Stimulated activated effector memory CD8-positive, alpha-beta T cell treated with anti-CD3 and anti-CD28 coated beads, Interleukin-12 subunit alpha, Interleukin-12 subunit beta, amount 100 ng/mL, for 72 hours (primary cell): ENCODE measurements around the gene NMNAT2.
"Not testable (repeated sequence)": the region's sequence is repeated elsewhere in the genome, so short reads cannot be mapped to it uniquely, and the experiment has no call there.

ENCODE experiments used
- ATAC-seq: fragments of 150-1000 bp; cut with Tn5 transposase; 2 replicates; pipeline ENCODE4 v1.10.0; 2021
- DNase-seq, 2 donors: peaks; one replicate each; pipeline ENCODE4 v3.0.0; 2021 to 2022; ENCODE audit warnings: low spot score in 2 of 2
- H3K27ac Mint-ChIP-seq: one replicate; pipeline ENCODE4 v1.8.0; 2022; ENCODE audit warnings: mild to moderate bottlenecking, mixed read lengths
- H3K36me3 Mint-ChIP-seq: one replicate; pipeline ENCODE4 v1.8.0; 2022; ENCODE audit warnings: mild to moderate bottlenecking, mixed read lengths
- H3K4me1 Mint-ChIP-seq: one replicate; pipeline ENCODE4 v1.8.0; 2022; ENCODE audit warnings: mixed read lengths
- H3K4me3 Mint-ChIP-seq: one replicate; pipeline ENCODE4 v1.8.0; 2022; ENCODE audit warnings: mild to moderate bottlenecking, mixed read lengths
- H3K9me3 Mint-ChIP-seq: one replicate; pipeline ENCODE4 v1.8.0; 2022; ENCODE audit warnings: mixed read lengths

NMNAT2 gene

DNA sequence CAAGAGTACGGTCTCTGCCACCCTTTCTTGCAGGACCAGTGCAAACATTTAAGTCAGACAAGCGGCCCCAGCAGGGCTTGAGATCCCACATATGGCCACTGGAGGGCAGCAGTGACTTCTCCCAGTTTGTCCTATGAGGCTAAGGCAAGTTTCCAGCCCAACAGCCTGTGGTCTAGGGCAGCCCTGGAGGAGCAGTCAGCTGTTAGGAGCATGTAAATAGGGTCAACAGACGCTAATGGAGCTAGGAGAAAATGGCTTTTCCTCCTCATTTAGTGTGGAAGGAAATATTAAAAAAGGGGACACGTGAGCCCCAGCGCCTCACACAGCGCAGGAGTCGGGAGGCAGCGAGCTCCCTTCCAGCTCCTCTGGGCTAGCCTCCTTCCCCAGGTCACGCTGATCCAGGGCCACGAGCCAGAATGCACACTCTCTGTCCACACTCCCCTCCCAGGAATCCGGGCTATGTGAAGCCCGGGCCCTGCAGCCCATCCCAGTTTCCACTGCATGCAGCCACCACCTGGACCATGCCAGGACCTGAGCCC, 136.6 kb downstream of the NMNAT2 start:
- Mint-ChIP-seq H3K36me3 (no peaks in the 10 kb centered on the region), H3K9me3 (no peaks in the 10 kb centered on the region), H3K4me3 (no peak overlapping the region), H3K4me1 (no peaks in the 10 kb centered on the region), H3K27ac (no peak overlapping the region)
- DNase-seq (peak; percentile 46 to 81), ATAC-seq (peak; percentile 68)

DNA sequence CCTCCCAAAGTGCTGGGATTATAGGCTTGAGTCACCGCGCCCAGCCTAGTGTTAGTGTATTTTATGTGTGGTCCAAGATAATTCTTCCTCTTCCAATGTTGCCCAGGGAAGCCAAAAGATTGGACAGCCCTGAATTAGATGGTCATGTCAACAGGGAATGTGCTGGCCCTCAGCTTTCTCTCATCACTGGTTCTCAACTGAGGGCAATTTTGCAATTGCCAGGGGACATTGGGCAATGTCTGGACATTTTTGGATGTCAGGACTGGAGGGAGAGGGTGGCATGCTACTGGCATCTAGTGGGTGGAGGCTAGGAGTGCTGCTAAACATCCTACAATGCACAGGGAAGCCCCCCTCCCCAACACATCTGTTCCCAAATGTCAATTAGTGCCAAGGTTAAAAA, 137.1 kb downstream of the NMNAT2 start:
- DNase-seq = no peak
- Mint-ChIP-seq H3K4me3 (no peak overlapping the region), H3K36me3 (no peaks in the 10 kb centered on the region), H3K27ac (no peak overlapping the region), H3K9me3 (no peaks in the 10 kb centered on the region), H3K4me1 (no peaks in the 10 kb centered on the region)
- no peak for ATAC-seq

DNA sequence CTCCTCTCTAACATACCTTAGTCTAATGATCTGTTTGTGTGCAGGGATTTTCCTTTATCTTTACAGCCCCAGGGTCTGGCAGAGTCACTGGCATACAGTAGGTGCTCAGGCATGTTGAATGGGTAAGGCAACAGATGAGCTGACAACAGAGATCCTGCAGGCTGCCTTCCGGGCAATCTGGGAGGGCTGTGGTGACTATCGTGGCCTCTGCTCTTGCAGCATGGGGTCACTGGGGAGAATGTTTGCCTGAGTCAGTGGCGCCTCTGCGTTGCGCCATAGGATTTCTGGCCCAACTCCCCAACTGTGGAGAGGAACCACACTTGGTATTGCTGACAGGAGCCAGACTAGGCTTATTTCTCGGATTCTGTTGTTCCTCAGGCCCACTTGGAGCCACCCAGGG, 138.3 kb downstream of the NMNAT2 start:
- Mint-ChIP-seq H3K9me3 (no peaks in the 10 kb centered on the region), H3K4me3 (no peak overlapping the region), H3K27ac (no peak overlapping the region), H3K36me3 (no peaks in the 10 kb centered on the region), H3K4me1 (no peaks in the 10 kb centered on the region)
- ATAC-seq = no peak
- DNase-seq = no peak

DNA sequence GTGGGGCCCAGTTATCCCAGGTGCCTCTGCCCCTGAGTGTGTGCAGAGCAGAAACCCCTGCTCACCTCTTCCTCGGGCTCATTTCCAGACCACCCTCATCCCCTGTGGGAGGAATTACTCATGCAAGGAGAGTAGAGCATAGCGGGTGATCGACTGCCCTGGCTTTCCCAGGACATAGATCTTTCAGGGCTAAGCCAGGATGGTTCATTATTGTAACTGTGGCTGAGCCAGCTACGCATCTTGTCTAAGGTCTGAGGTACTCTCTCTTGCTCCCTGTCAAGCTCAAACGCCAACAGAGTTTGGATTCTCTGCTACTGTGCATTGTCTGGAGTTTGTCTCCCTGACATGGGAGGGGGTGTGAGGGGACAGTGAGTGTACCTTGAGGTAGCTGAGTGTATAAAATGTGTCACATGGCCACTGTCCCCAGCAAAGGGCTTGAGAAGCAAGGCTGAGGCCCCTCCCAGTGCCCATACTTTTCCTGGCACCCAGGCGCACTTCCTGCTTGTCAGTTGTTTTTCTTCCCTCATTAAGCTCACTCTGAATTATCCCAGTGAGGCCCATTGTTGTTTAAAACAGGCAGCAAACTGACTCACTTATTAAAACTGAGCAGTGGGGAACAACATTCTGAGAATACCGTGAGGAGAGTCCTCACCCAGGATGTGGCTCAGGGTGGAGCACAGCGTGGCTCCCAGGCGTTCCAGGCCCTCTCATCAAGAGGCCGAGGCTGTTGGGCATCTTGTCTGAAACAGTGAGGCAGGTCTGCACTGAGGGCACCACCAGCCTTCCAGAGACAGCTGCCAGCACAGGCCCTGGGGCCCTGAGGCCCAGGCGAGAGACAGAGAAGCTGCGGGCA, 139.2 kb downstream of the NMNAT2 start:
- no peaks in the 10 kb centered on the region for H3K9me3 Mint-ChIP-seq
- H3K36me3 Mint-ChIP-seq = no peaks in the 10 kb centered on the region
- H3K4me1 Mint-ChIP-seq = no peaks in the 10 kb centered on the region
- H3K27ac Mint-ChIP-seq = no peak overlapping the region
- H3K4me3 Mint-ChIP-seq = no peak overlapping the region
- DNase-seq (no peak), ATAC-seq (no peak)

DNA sequence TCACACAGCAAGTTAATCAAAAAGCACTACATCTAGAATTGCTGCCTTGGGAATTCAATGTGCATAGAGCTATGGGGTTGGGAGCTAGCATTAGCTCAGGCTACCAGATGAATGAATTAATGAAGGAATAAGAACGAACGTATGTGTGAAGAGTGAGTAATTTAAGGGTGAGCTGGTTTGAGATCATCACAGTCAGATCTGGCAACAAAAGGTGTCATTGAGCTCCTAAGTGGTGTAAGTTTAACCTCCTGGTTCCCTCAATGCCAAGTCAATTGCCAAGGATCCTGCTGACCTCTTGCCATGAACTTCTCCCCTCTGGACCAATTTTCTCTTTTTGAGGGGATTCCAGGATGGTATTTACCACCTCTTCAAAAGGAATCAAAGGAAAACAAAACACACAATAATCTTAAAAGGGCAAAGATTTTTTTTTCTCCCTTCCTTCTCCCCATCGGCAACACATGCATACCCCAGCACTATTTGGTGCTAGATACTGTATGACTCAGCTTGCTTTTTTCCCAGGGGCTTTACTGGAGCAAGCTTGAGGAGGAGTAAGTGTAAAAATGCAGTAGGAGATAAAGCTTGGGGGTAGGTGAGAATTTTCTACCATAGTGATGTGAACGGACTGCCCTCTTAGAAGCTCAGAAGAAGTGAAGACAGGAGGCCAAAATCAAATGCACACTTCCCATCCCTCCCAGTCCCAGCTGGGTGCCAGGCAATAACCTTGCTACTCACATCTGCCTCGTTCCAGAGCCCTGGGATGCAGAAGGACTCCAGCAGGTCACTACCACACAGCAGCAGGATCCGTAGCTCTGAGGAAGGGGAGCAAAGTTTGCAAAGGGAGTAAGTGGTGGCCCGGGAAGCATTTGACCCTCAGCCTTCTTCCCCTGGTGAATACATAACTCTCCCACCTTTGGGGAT, 140.1 kb downstream of the NMNAT2 start:
- no peaks in the 10 kb centered on the region for H3K36me3 Mint-ChIP-seq
- H3K27ac Mint-ChIP-seq = no peak overlapping the region
- no peak for DNase-seq
- H3K9me3 Mint-ChIP-seq = no peaks in the 10 kb centered on the region
- H3K4me1 Mint-ChIP-seq = no peaks in the 10 kb centered on the region
- H3K4me3 Mint-ChIP-seq = no peak overlapping the region
- no peak for ATAC-seq

DNA sequence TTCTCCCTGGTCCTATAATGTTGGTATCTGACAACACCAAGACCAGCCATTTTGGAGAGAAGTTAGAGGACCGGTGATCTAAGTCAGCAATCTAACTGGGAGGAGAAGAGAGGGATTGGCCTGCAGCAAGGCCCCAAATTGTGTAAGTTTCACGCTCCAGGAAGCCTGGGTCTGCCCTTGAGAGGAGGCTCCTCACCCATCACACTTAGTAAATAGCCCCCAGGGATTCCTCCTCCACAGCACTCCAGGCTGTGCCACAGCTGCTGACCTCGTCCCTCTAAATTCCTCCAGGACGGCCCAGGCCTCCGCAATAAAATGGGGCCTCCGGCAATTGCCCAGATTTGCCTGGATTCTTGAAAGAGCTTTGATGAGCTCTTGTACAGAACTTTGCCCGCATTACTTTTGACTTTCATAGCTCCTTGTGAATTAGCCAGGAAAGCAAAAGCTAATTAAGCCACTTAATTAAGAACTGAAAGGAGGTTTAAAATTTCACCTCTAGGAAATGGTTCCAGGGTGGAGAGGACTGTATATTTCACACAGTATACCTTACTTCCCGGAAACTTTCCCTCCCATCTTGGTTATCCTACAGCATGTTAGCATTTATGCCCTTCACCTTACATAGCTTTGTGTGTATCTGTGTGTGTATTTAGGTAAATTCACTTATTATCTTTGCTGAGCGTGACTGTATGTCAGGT, 141.6 kb downstream of the NMNAT2 start:
- Mint-ChIP-seq H3K36me3 (no peaks in the 10 kb centered on the region), H3K9me3 (no peaks in the 10 kb centered on the region), H3K4me1 (no peaks in the 10 kb centered on the region), H3K4me3 (no peak overlapping the region), H3K27ac (no peak overlapping the region)
- ATAC-seq (no peak), DNase-seq (no peak)

DNA sequence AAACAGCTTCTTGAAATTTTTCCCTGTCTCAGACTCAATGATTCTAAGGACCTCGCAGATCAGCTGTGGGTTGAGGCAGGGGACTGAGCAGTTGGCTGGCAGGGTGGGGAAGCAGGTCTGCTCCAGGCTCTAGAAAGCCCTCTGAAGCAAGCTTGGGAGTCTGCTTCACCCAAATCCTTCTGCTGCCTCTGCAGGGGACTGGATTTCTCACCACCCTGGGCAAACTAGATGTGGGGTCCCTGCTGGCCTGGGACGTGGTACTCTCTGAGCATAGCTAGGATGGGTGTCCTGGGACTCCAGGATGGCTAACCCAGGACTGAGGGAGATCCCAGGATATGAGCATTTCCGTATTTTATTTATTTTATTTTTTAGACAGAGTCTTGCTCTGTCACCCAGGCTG, 142.9 kb downstream of the NMNAT2 start:
- no peak for DNase-seq
- Mint-ChIP-seq H3K36me3 (no peaks in the 10 kb centered on the region), H3K9me3 (no peaks in the 10 kb centered on the region), H3K4me3 (no peak overlapping the region), H3K4me1 (no peaks in the 10 kb centered on the region), H3K27ac (no peak overlapping the region)
- ATAC-seq = no peak

DNA sequence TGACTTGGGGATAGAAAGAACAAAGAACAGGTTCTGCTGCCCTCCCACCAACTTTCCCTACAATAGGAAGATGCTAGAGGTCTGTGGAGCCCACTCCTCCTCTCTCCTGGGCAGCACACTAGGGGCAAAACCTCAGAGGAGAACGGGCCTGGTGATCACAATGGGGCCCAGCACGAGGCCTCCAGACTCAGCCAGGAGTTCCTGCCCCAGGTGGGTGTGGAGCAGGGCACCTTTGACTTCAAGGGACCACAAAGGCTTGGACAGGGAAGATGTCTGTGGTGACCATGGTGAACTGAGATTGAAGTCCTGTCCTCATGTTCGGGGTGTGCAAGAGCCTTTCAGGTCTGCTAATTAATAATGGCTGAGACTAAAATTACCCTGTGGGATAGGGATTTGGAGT, 143.3 kb downstream of the NMNAT2 start:
- H3K9me3 Mint-ChIP-seq = no peaks in the 10 kb centered on the region
- no peaks in the 10 kb centered on the region for H3K4me1 Mint-ChIP-seq
- H3K4me3 Mint-ChIP-seq = no peak overlapping the region
- H3K36me3 Mint-ChIP-seq = no peaks in the 10 kb centered on the region
- DNase-seq = no peak
- no peak overlapping the region for H3K27ac Mint-ChIP-seq
- no peak for ATAC-seq

DNA sequence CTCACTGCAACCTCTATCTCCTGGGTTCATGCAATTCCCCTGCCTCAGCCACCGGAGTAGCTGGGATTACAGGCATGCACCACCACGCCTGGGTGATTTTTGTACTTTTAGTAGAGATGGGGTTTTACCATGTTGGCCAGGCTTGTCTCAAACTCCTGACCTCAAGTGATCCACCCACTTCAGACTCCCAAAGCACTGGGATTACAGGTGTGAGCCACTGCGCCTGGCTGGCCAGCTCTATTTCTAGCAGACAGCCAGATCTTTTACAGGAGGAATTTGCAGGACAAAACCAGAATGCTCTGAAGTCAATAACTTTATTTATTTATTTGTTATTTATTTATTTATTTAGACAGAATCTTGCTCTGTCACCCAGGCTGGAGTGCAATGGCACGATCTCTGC, 144.2 kb downstream of the NMNAT2 start:
- H3K27ac Mint-ChIP-seq, H3K36me3 Mint-ChIP-seq, H3K4me3 Mint-ChIP-seq, DNase-seq, H3K4me1 Mint-ChIP-seq, H3K9me3 Mint-ChIP-seq, ATAC-seq: not testable (repeated sequence)

DNA sequence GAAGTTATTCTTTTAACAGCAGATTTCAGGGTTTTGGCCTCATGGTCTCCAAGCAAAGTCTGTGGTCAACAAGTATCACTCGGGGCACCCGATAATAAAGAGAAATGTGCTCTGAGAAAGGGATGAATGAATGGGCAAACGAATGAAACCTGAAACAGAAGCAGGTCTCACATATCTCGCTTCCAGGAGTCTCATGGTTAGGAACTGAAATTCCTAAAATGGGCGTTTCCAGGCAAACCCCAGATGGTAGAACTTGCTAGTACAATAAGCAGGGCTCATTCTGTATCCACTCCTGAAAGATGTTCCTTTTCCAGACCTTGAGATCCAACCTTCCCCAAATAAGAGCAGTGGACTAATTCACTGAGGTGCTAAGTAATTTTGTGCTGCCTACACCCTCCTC, 144.9 kb downstream of the NMNAT2 start:
- Mint-ChIP-seq H3K9me3 (no peaks in the 10 kb centered on the region), H3K27ac (no peak overlapping the region)

DNA sequence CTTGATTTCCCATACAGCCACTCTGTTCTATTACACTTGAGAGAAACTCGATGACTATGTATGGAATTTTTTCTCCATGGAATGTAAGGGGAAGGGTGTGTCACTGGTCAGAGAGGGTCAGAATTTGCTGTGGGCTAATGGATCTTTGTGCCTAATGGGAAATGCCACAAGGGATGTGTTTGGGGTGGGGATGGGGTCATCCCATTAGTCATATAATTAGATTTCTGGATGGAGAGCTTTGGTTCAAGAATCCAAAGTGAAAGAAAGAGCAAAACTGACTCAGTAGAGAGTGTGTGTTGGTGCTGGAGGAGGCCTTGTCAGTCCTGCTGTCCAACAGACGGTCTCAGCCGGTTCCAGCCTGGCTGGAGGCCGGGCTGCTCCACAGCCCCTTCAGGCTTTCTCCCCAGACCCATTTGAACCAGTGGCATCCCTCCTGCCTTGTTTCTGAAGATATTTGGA, 145.8 kb downstream of the NMNAT2 start:
- no peak overlapping the region for H3K4me3 Mint-ChIP-seq
- no peak overlapping the region for H3K27ac Mint-ChIP-seq
- H3K9me3 Mint-ChIP-seq = no peaks in the 10 kb centered on the region
- ATAC-seq (no peak), DNase-seq (no peak)
- H3K4me1 Mint-ChIP-seq = no peaks in the 10 kb centered on the region
- H3K36me3 Mint-ChIP-seq = no peaks in the 10 kb centered on the region

More for the DNA sequence above, 144.9 kb downstream of the NMNAT2 start:
- H3K4me1 Mint-ChIP-seq = no peaks in the 10 kb centered on the region
- no peak overlapping the region for H3K4me3 Mint-ChIP-seq
- H3K36me3 Mint-ChIP-seq = no peaks in the 10 kb centered on the region
- ATAC-seq (no peak), DNase-seq (no peak)

DNA sequence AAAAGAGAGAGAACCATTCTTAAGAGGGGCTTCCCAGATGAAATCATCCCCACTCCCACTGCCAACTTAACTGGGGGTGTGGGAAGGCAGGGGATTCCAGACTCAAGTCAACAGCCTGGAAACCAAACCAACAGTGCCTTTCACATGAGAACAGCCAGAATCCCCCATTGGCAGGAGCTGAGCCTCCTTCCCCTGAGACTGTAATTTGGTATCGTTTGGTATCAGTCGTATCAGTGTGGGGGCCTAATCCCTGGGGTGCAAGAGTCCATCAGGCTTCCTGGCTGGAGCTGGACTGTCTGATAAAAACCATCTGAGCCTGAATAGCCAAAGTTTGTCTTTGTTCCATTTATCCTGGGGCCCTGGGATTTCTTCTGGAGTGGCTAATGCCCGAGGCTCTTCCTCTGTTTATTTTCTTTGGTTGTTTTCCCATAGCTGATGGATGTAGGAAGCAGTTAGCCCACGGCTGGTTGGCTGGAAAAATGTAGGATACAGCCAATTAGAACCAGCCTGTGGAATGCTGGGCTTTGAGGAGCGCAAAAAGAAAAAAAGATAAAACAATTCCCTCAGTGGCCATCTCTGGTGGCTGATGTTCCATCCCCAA, 147.5 kb downstream of the NMNAT2 start:
- Mint-ChIP-seq H3K9me3 (no peaks in the 10 kb centered on the region), H3K4me3 (no peak overlapping the region), H3K27ac (no peak overlapping the region), H3K36me3 (no peaks in the 10 kb centered on the region), H3K4me1 (no peaks in the 10 kb centered on the region)
- DNase-seq = no peak
- ATAC-seq = no peak

DNA sequence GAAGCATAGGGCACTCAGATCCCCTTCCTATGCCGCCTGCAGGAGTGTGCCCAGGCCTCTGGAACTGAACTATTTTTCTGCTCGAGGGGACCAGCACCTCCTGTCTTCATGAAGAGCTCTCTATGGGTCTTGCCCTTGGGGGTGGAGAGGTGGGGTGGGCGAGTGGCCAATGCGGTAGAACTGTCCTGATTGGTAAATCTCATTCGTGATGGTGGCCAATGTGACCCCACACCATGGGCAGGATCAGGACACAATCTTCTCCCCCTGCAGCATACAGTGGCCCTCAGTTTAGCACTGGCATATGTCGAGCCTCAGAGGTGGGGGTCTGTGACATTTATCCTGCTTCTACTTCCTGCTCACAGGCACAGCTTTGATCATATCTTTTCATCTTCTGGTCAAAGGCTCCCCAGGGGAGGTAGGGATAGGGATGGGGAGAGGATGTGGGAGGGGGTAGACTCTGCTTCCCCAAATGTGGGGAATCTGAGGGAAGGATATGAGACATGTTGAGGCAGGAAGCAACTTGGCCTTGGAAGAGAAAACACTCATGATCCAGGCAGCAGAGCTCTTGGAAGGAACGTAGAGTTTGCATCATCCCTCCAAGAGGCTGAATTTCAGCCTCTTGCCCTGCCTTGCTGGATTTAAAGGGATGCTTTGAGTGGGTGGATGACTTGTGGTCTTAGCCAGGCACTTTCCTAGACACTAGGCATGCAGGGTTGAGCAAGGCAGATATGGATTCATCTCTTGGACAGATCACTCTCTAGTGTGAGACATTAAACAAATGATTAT, 150.3 kb downstream of the NMNAT2 start:
- H3K36me3 Mint-ChIP-seq = no peaks in the 10 kb centered on the region
- no peaks in the 10 kb centered on the region for H3K9me3 Mint-ChIP-seq
- ATAC-seq (no peak), DNase-seq (no peak)
- H3K27ac Mint-ChIP-seq = no peak overlapping the region
- no peaks in the 10 kb centered on the region for H3K4me1 Mint-ChIP-seq
- no peak overlapping the region for H3K4me3 Mint-ChIP-seq

DNA sequence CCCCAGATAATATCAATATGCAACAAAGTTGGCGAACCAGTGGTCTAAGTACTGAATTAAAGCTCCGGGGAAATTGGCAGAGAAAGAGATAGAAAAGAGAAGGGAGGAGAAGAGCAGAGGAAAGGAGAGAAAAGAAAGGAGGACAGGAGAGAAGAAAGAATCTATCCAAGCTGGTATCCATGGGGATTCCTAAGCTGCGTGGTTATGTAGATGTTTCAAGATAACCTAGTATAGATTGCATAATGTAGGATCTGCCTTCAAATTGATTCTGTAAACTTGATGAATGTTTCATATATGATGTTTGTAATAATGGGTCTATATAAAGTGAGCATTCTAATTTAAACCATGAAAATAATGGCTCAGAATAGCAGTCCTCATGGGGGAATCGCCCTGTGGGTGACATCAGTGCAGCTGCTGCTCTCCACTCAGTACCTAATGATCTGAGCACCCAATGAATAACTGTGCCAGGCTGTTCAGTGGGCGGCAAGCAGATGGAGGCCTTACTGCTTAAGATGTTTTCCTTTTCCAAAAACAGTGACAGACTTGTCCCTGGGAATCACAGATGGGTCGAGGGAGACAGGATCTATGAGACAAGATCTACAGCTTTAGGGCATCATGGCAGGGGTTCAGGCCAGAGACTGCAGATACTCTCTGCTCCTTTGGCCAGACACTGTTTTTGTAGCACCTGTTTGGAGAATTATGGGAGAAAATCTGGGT, 154.1 kb downstream of the NMNAT2 start:
- Mint-ChIP-seq H3K27ac (no peak overlapping the region), H3K36me3 (no peaks in the 10 kb centered on the region), H3K9me3 (no peaks in the 10 kb centered on the region), H3K4me1 (no peaks in the 10 kb centered on the region), H3K4me3 (no peak overlapping the region)
- DNase-seq (no peak), ATAC-seq (peak; percentile 17)
